GM18505 (cell line): ENCODE measurements around the gene PVR.

Experiments
- ATAC-seq: cut with Tn5 transposase; IDR thresholded peaks from one replicate; pipeline ENCODE4 v1.9.1; 2021; ENCODE audit not compliant: unreplicated experiment
- POLR2A ChIP-seq: IDR thresholded peaks from 4 replicates; pipeline ENCODE4 v1.6.1; 2011; ENCODE audit warnings: borderline replicate concordance; ENCODE audit not compliant: insufficient read depth, insufficient read length; ENCODE audit errors: extremely low read depth

PVR gene

GRCh38 chr19:44644402-44645016, 799 bp downstream of the PVR start:
- ATAC-seq = no peak
- no peak for TF ChIP-seq POLR2A

DNA sequence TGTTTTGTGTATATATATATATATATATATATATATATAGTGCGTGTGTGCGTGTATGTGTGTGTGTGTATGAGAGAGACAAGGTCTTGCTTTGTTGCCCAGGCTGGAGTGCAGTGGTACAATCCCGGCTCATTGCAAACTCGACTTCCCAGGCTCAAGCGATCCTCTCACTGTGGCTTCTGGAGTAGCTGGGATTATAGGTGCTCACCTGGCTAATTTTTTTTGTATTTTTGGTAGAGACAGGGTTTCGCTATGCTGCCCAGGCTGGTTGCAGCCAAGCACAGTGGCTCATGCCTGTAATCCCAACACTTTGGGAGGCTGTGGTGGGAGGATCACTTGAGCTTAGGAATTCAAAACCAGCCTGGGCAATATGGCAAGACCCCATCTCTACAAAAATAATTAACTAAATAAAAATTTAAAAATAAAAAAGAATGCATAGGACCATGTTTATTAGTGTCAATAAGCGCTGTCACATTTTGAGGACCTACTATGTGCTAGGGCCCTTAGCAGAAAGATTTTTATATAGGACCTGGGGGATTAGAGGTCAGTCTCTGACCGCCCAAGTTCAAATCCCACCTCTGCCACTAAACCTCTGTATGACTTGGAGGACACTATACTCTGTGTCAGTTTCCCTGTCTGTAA, 1.8 kb downstream of the PVR start:
- no peak for ATAC-seq
- TF ChIP-seq POLR2A = no peak

DNA sequence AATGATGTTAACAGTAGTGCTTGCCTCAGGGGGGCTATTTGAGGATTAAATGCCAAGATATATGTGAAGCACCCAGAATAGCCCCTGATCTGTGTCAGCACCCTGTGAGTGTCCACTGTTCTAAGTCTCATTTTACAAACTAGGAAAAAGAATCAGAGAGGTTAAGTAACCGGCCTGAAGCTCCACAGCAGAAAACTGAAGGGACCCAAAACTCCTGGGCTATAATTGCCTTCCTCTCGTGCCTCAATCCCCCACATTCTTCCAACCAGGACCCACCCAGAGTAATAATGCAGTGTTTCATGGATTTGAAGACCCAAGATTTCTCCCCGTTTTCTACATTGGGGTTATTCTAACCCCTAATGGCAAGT, 2.3 kb downstream of the PVR start:
- no peak for TF ChIP-seq POLR2A
- no peak for ATAC-seq

- ATAC-seq = no peak
- TF ChIP-seq POLR2A = no peak
These were observed 3.4 kb downstream of the PVR start for GRCh38 chr19:44647144-44647543.

DNA sequence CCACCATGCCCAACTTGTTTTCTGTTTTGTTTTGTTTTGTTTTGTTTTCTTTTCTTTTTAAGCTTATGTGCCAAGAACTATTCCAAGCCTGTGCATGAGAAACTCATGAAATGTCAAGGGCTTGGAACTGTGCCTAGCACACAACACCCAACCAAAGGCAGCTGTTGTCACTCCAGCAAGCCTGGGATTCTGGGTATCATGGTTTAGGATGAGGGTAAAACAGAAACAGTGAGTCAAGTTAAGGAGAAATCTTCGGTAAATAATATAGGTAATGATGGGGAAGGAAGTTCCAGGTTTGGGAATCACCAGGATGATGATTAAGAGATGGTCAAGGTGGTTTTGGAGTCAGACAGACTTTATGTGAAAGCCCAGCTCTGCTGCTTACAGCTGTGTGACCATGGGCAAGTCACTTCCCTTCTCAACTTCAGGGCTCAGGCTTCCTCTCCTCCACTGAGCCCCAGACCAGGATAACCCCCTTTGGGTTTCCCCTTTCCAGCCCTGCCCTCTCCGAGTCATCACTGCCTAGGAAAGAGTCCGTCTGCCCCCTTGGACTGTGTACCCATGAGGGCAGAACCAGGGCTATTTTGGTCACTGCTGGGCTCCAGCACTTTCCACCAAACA, 5.0 kb downstream of the PVR start:
- no peak for ATAC-seq
- no peak for TF ChIP-seq POLR2A

DNA sequence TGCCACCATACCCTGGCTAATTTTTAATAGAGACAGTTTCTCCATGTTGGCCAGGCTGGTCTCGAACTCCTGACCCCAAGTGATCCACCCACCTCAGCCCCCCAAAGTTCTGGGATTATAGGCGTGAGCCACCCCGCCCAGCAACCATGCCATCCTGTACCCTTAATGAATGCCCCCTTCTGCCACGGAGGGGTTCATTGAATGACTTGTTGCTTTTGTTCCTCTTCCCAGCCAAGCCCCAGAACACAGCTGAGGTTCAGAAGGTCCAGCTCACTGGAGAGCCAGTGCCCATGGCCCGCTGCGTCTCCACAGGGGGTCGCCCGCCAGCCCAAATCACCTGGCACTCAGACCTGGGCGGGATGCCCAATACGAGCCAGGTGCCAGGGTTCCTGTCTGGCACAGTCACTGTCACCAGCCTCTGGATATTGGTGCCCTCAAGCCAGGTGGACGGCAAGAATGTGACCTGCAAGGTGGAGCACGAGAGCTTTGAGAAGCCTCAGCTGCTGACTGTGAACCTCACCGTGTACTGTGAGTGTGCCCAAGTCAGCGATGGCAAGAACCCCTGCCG, 6.0 kb downstream of the PVR start:
- no peak for TF ChIP-seq POLR2A
- no peak for ATAC-seq

DNA sequence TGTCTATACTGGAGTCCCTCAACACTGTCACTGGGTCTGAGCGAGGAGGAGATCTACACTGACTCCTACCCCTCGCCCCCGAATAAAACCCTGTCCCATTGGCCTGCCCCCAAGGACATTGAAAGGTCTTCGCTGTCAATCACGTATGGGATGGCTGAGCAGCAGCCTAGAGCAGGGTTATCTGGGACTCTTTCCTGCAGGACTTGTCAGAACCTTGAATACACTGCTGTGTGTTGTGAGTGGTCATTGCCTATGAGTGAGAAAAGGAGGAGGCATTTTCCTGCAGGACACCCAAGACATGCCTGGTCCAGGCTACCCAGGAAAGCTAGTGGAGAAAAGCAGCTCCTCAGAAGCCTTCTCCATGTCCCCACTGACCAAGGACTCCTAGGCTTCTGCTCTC, 9.6 kb downstream of the PVR start:
- TF ChIP-seq POLR2A = no peak
- ATAC-seq = no peak

GRCh38 chr19:44653977-44654774, 10.5 kb downstream of the PVR start:
- no peak for TF ChIP-seq POLR2A
- peak; percentile 89 for ATAC-seq

DNA sequence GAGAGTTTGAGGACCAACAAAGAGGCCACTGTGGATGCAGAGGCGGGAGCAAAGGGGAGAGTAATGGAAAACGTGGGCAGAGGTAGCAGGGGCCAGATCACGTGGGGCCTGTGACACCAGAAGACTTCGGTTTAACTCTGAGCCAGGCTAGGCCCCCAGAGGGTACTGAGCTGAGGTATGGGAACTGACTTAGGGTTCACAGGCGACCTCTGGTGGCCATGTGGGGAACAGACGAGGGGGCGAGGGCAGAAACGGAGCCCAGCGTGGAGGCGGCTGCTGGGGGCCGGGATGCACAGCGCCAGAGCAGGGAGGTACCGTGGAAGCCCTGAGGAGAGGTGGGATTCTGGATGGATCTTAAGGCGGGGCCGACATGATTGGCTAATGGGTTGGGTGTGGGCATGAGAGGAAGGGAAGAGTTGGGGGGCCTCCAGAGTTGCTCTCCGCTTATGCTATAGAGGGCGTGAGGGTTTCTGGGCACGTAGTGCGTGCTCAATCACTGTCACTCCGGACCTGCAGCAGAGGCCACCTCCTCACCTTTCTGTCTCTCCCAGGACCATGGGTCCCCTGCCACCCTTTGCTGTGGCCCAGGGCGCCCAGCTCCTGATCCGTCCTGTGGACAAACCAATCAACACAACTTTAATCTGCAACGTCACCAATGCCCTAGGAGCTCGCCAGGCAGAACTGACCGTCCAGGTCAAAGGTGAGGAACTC, 13.7 kb downstream of the PVR start:
- TF ChIP-seq POLR2A = no peak
- ATAC-seq = peak; percentile 59

DNA sequence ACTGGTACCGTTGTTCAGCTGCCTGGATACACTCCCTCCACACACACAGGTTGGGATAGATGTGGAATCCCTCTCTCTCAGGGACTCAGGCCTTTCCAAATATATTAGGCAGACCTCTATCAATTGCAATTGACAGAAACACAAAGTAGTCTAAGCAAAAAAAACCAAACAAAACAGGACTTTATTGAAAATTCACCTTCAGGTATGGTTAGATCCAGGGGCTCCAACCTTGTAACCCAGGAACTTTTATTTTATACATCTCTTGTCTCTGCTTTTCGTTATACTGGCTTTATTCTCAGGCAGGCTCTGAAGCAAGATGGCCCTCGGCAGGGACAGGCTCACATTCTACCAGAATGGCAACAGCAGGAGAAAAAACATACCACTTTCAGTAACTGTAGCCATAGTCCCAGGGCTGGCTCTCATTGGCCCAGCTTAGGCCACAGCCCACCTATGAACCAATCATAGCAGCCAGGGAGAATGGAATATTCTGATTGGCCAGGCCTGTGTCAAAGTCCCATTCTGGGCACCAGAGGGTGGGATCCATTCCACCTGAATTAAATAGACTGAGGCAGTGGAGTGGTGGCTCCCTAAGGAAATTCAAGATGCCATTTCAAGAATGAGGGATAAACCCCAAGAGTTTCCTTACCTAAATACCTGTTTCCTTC, 14.5 kb downstream of the PVR start:
- ATAC-seq = no peak
- TF ChIP-seq POLR2A = no peak

GRCh38 chr19:44660081-44660480, 16.4 kb downstream of the PVR start:
- ATAC-seq = no peak
- no peak for TF ChIP-seq POLR2A

- ATAC-seq = no peak
- no peak for TF ChIP-seq POLR2A
These were observed 17.5 kb downstream of the PVR start for GRCh38 chr19:44661205-44661604.
